HepG2 (cell line): ENCODE results near the gene COBL. TPM values are rescaled to one million over a fixed set of nuclear protein-coding genes. Genes with fewer than 3 reads are reported as not detected.
A peak's percentile ranks its signal among the peaks of the same experiment; 100 is the strongest.

Source experiments
- ATAC-seq: fragments of 200-7000 bp; cut with Tn5 transposase; 3 replicates; pipeline ENCODE4 v1.9.1; 2020; ENCODE audit warnings: mild to moderate bottlenecking, moderate library complexity
- BruUV-seq: library from RNA; stranded (reverse); fragments of 400-500 nt; replicated peaks from 2 replicates; lab custom pipeline; 2021; lab: Mats Ljungman, UMichigan
- CTCF ChIA-PET: fragments of 300-600 bp; formaldehyde crosslinking; extraction: SDS; loops from one replicate; lab custom pipeline; 2021; ENCODE audit warnings: low total read pairs, inconsistent platforms, low intra/inter-chr PET ratio; lab: Yijun Ruan, JAX
- POLR2A ChIA-PET: fragments of 350-600 bp; sonication (Branson Sonifier 250); formaldehyde crosslinking; loops from one replicate; lab custom pipeline; 2020; ENCODE audit warnings: antibody characterized with exemption, inconsistent platforms; lab: Yijun Ruan, JAX
- DNase-seq: peaks from one replicate; pipeline ENCODE4 v3.0.0-alpha.2; 2015; ENCODE audit warnings: low spot score
- FAIRE-seq: peaks from 3 replicates; lab custom pipeline; 2011; peaks lifted over from hg19 to GRCh38; lab: Jason Lieb, UNC
- H2AFZ ChIP-seq: one replicate; pipeline ENCODE4 v1.6.1; 2011; ENCODE audit warnings: low read length, inconsistent platforms
- H3K27ac ChIP-seq: fragments of 300-600 bp; 3 replicates; pipeline ENCODE4 v1.8.0; 2011; ENCODE audit warnings: mixed run types, mild to moderate bottlenecking, mixed read lengths, low read length, inconsistent platforms; ENCODE audit not compliant: insufficient read depth; ENCODE audit errors: extremely low read length
- H3K27me3 ChIP-seq, 2 experiments: fragments of 200-600 bp in 1 of 2; 2 replicates in 1 of 2; 3 replicates in 1 of 2; pipeline versions ENCODE4 v1.6.0 to v1.8.0; 2011; ENCODE audit warnings: low read length in 2 of 2, mild to moderate bottlenecking in 2 of 2, moderate library complexity in 2 of 2, inconsistent platforms in 1 of 2; ENCODE audit not compliant: insufficient read depth in 2 of 2, control insufficient read depth in 1 of 2
- H3K36me3 ChIP-seq, 2 experiments: fragments of 200-600 bp in 1 of 2; replicated peaks in 1 of 2; 2 replicates in 1 of 2; 3 replicates in 1 of 2; pipeline versions ENCODE4 v1.5.1 to v1.8.0; 2011; ENCODE audit warnings: low read length in 2 of 2, inconsistent platforms in 1 of 2; ENCODE audit not compliant: insufficient read depth in 2 of 2, control insufficient read depth in 1 of 2
- H3K4me1 ChIP-seq: 2 replicates; pipeline ENCODE4 v1.5.1; 2012; ENCODE audit warnings: low read length, inconsistent platforms; ENCODE audit not compliant: insufficient read depth
- H3K4me2 ChIP-seq: 2 replicates; pipeline ENCODE4 v1.6.0; 2011; ENCODE audit warnings: low read depth, low read length, inconsistent platforms
- H3K4me3 ChIP-seq, 3 experiments: fragments of 200-600 bp in 1 of 3; sonication (generic), shearing (Covaris generic) in 1 of 3; replicated peaks in 1 of 3; 2 replicates each; pipeline ENCODE4 v1.5.1; 2011 to 2016; ENCODE audit warnings: low read length in 3 of 3, inconsistent platforms in 2 of 3, low read depth in 2 of 3, mild to moderate bottlenecking in 2 of 3, control low read depth in 1 of 3, mixed read lengths in 1 of 3; ENCODE audit not compliant: insufficient read depth in 1 of 3
- H3K79me2 ChIP-seq: one replicate; pipeline ENCODE4 v1.6.1; 2011; ENCODE audit warnings: low read length, inconsistent platforms; ENCODE audit not compliant: insufficient read depth
- H3K9ac ChIP-seq: 2 replicates; pipeline ENCODE4 v1.6.0; 2011; ENCODE audit warnings: mild to moderate bottlenecking, low read depth, low read length, inconsistent platforms; ENCODE audit not compliant: insufficient read depth
- H3K9me3 ChIP-seq: 2 replicates; pipeline ENCODE4 v1.5.1; 2012; ENCODE audit warnings: mild to moderate bottlenecking, low read length
- H4K20me1 ChIP-seq: 2 replicates; pipeline ENCODE4 v1.6.0; 2011; ENCODE audit warnings: inconsistent platforms, mild to moderate bottlenecking, low read length, moderate library complexity; ENCODE audit not compliant: insufficient read depth
- MTA3 ChIP-seq: sonication (generic); formaldehyde crosslinking; IDR thresholded peaks from 2 replicates; pipeline ENCODE4 v1.4.0; 2020; ENCODE audit warnings: missing genetic modification reagents
- PITX1 ChIP-seq: sonication (generic); formaldehyde crosslinking; IDR thresholded peaks from 2 replicates; pipeline ENCODE4 v1.5.1; 2020; ENCODE audit warnings: mild to moderate bottlenecking, missing genetic modification reagents
- RFXANK ChIP-seq: IDR thresholded peaks from 2 replicates; pipeline ENCODE4 v1.6.1; 2016
- SRSF1 ChIP-seq: fragments of 200-400 bp; formaldehyde crosslinking; optimal IDR thresholded peaks from 2 replicates; pipeline ENCODE3; 2017; ENCODE audit warnings: mild to moderate bottlenecking, low read depth, low read length, moderate library complexity
- XBP1 ChIP-seq: sonication (generic); formaldehyde crosslinking; IDR thresholded peaks from 2 replicates; pipeline ENCODE4 v1.5.0; 2020; ENCODE audit warnings: missing genetic modification reagents
- ZNF121 ChIP-seq: sonication (generic); formaldehyde crosslinking; IDR thresholded peaks from 2 replicates; pipeline ENCODE4 v1.5.0; 2020; ENCODE audit warnings: mild to moderate bottlenecking, missing genetic modification reagents
- WGBS: methylation state at CpG from one replicate; pipeline ENCODE4 v1.1.6; 2017; ENCODE audit warnings: low lambda C conversion rate; 5-methylcytosine and 5-hydroxymethylcytosine counted together
- in situ Hi-C: cut with HindIII; loops from 2 replicates; pipeline ENCODE4 v1.10.0; 2017; ENCODE audit warnings: low pct_unique_long_range_greater_than_20kb; ENCODE audit not compliant: extremely low pct_ligation_motif_present
- intact Hi-C: fragments of 100-400 bp; cut with micrococcal nuclease; formaldehyde crosslinking; loops from one replicate; pipeline ENCODE4 v1.10.0; 2022; ENCODE audit not compliant: unreplicated experiment
- polyA plus RNA-seq, 8 experiments: library from polyadenylated mRNA; depleted of rRNA in 3 of 8; stranded (reverse) in 7 of 8; unstranded in 1 of 8; fragments of >200 nt; fragmentation: Illumina TruSeq in 4 of 8; extraction: Trizol in 4 of 8; gene quantifications; 2 replicates each; pipeline versions ENCODE4 v1.2.1 to v1.2.3, GENCODE V29; 2011 to 2016; ENCODE audit warnings: low read depth in 4 of 8, missing spikeins in 1 of 8, mixed read lengths in 1 of 8; ENCODE audit not compliant: insufficient read depth in 1 of 8
- total RNA-seq, 5 experiments: library from RNA; depleted of rRNA; stranded (reverse); fragments of >200 nt; fragmentation: Illumina TruSeq; extraction: Trizol; gene quantifications; 2 replicates each; pipeline ENCODE4 v1.2.3, GENCODE V29; 2016; ENCODE audit warnings: low read depth in 1 of 5
- TF ChIP-seq, protein P1 (sequence below): sonication (generic); formaldehyde crosslinking; IDR thresholded peaks from 2 replicates; pipeline ENCODE4 v1.4.0; 2020; ENCODE audit warnings: mild to moderate bottlenecking, missing genetic modification reagents

COBL gene
- total and polyA plus RNA-seq, 2 of the 13 experiments (the other 11 are each of a cell fraction or from before 2014, with no cell fraction given), result 3.8 to 4.9 TPM

DNA sequence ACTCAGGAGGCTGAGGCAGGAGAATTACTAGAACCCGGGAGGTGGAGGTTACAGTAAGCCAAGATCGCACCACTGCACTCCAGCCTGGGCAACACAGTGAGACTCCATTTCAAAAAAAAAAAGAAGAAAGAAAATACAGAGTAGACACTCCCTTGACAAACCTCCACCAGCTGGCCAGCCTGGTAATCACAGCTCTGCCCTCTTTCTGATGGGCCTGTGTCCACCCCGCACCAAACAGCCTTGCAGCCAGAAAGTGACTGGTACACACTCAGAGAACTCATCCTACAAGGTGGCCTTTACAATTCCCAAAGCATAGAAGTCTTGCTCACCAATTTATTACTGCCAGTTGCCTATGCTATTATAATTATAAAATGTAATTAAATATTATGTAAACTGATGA, 66.6 kb downstream of the COBL start:
- FAIRE-seq, result no peak
- peaks cover 6% of the 10 kb centered on the region for H3K79me2 ChIP-seq
- no peaks in the 10 kb centered on the region for H3K9me3 ChIP-seq
- CTCF ChIA-PET, result no interaction called here
- DNase-seq, result no peak
- H3K4me2 ChIP-seq, result no peak overlapping the region
- 100% methylated on average over 3 of the region's 3 CpGs for WGBS
- no peak overlapping the region for H2AFZ ChIP-seq
- no peaks in the 10 kb centered on the region for H3K27me3 ChIP-seq
- no peak overlapping the region for H3K4me3 ChIP-seq
- H3K36me3 ChIP-seq, result no peaks in the 10 kb centered on the region
- intact Hi-C loops, result no loop called here
- no peak for TF ChIP-seq SRSF1
- TF ChIP-seq, protein P1, sequence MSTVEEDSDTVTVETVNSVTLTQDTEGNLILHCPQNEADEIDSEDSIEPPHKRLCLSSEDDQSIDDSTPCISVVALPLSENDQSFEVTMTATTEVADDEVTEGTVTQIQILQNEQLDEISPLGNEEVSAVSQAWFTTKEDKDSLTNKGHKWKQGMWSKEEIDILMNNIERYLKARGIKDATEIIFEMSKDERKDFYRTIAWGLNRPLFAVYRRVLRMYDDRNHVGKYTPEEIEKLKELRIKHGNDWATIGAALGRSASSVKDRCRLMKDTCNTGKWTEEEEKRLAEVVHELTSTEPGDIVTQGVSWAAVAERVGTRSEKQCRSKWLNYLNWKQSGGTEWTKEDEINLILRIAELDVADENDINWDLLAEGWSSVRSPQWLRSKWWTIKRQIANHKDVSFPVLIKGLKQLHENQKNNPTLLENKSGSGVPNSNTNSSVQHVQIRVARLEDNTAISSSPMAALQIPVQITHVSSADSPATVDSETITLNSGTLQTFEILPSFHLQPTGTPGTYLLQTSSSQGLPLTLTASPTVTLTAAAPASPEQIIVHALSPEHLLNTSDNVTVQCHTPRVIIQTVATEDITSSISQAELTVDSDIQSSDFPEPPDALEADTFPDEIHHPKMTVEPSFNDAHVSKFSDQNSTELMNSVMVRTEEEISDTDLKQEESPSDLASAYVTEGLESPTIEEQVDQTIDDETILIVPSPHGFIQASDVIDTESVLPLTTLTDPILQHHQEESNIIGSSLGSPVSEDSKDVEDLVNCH (CRISPR knock-in tag), result no peak
- no peak for TF ChIP-seq XBP1 (CRISPR knock-in tag)
- 0 out of 2 replicates have a peak, but pooled peaks have one; percentile 28 for TF ChIP-seq ZNF121
- no peak for TF ChIP-seq PITX1 (CRISPR knock-in tag)
- TF ChIP-seq RFXANK (CRISPR knock-in tag), result no peak
- TF ChIP-seq MTA3, result no peak
- TF ChIP-seq, all 625 proteins: peak for 1
- Histone ChIP-seq H3K27ac (no peak overlapping the region), H4K20me1 (peaks cover 4% of the 10 kb centered on the region; the same call in 1 of the 2 replicates), H3K4me1 (peaks cover 20% of the 10 kb centered on the region), H3K9ac (no peak overlapping the region)
- BruUV-seq, result no TSS peak
- in situ Hi-C loops, result loop anchor here (10.0 kb wide), 1 partner anchor 115 kb away; no protein-coding TSS in a partner anchor
- peak; percentile 52 for ATAC-seq
- POLR2A ChIA-PET, result no interaction called here
